SK-N-SH treated with all-trans-retinoic acid at 6 μM for 48 hours (cell line): ENCODE results near the gene ACO2.

Experiments
- ARNTL ChIP-seq: fragments of 450-650 bp; formaldehyde crosslinking; IDR thresholded peaks from 2 replicates; pipeline ENCODE4 v1.5.0; 2020; ENCODE audit warnings: low read depth, mild to moderate bottlenecking, moderate library complexity, borderline replicate concordance
- BACH2 ChIP-seq: fragments of 250-450 bp; sonication (Bioruptor Pico); IDR thresholded peaks from 2 replicates; pipeline ENCODE4 v1.9.0; 2021; ENCODE audit warnings: mild to moderate bottlenecking, borderline replicate concordance
- CSRNP3 ChIP-seq: fragments of 250-450 bp; sonication (Bioruptor Pico); IDR thresholded peaks from 2 replicates; pipeline ENCODE4 v1.5.1; 2021; ENCODE audit warnings: mild to moderate bottlenecking, moderate library complexity
- ESRRG ChIP-seq: fragments of 250-450 bp; sonication (Bioruptor Pico); IDR thresholded peaks from 2 replicates; pipeline ENCODE4 v1.6.1; 2021; ENCODE audit warnings: mild to moderate bottlenecking
- PATZ1 ChIP-seq: fragments of 250-450 bp; sonication (Bioruptor Pico); IDR thresholded peaks from 2 replicates; pipeline ENCODE4 v1.8.0; 2020; ENCODE audit warnings: mild to moderate bottlenecking, moderate library complexity, borderline replicate concordance
- RARB ChIP-seq: fragments of 250-450 bp; sonication (Bioruptor Pico); IDR thresholded peaks from 2 replicates; pipeline ENCODE4 v1.8.0; 2021; ENCODE audit warnings: mild to moderate bottlenecking, moderate library complexity
- SNAI2 ChIP-seq: fragments of 250-450 bp; sonication (Bioruptor Pico); IDR thresholded peaks from 2 replicates; pipeline ENCODE4 v1.5.0; 2020; ENCODE audit warnings: mild to moderate bottlenecking, moderate library complexity
- TCF4 ChIP-seq: fragments of 250-450 bp; sonication (Bioruptor Pico); IDR thresholded peaks from 2 replicates; pipeline ENCODE4 v1.8.0; 2021; ENCODE audit warnings: mild to moderate bottlenecking, moderate library complexity, borderline replicate concordance
- TOX ChIP-seq: fragments of 250-450 bp; sonication (Bioruptor Pico); IDR thresholded peaks from 2 replicates; pipeline ENCODE4 v1.8.0; 2021; ENCODE audit warnings: mild to moderate bottlenecking, moderate library complexity, borderline replicate concordance
- ZFP3 ChIP-seq: fragments of 250-450 bp; sonication (Bioruptor Pico); IDR thresholded peaks from 2 replicates; pipeline ENCODE4 v1.5.0; 2020; ENCODE audit warnings: mild to moderate bottlenecking, moderate library complexity
- ZFP30 ChIP-seq: fragments of 450-650 bp; formaldehyde crosslinking; IDR thresholded peaks from 2 replicates; pipeline ENCODE4 v1.5.0; 2022; ENCODE audit warnings: mild to moderate bottlenecking, moderate library complexity
- ZNF70 ChIP-seq: fragments of 450-650 bp; formaldehyde crosslinking; IDR thresholded peaks from 2 replicates; pipeline ENCODE4 v1.5.0; 2020; ENCODE audit warnings: mild to moderate bottlenecking, moderate library complexity

GRCh38 chr22:41431656-41432055, 37.3 kb upstream of the ACO2 start:
- no peak for TF ChIP-seq PATZ1
- no peak for TF ChIP-seq TCF4 (CRISPR knock-in tag)
- TF ChIP-seq ZFP30 (CRISPR knock-in tag) = no peak
- no peak for TF ChIP-seq SNAI2
- TF ChIP-seq ZFP3 = no peak
- no peak for TF ChIP-seq ARNTL (CRISPR knock-in tag)
- no peak for TF ChIP-seq CSRNP3 (CRISPR knock-in tag)
- TF ChIP-seq TOX (CRISPR knock-in tag) = no peak
- no peak for TF ChIP-seq ESRRG (CRISPR knock-in tag)
- no peak for TF ChIP-seq RARB (CRISPR knock-in tag)
- TF ChIP-seq ZNF70 = no peak
- TF ChIP-seq BACH2 (CRISPR knock-in tag) = no peak
